ENCODE results near the gene KHSRP. TPM values are rescaled to one million over a fixed set of nuclear protein-coding genes. Genes with fewer than 3 reads are reported as not detected.

KHSRP gene
- total and polyA plus RNA-seq, 2 experiments from 2014 or later = 133 to 202 TPM

- Histone ChIP-seq H3K4me1 (ENCODE audit: insufficient read depth) (peaks cover 5% of the 10 kb centered on the region), H4K20me1 (ENCODE audit: insufficient read depth, poor library complexity, severe bottlenecking) (no peaks in the 10 kb centered on the region), H3K27ac (peak overlapping the region; percentile 67), H3K36me3 (replicated peaks; ENCODE audit: insufficient read depth, low read depth) (no peaks in the 10 kb centered on the region), H3K27me3 (no peaks in the 10 kb centered on the region), H3K79me2 (peaks cover 3% of the 10 kb centered on the region), H3K4me3 (peak overlapping the region; percentile 0), H3K9me3 (ENCODE audit: low read depth) (no peaks in the 10 kb centered on the region), H2AFZ (no peak overlapping the region), H3K9me2 (replicated peaks; ENCODE audit: insufficient read depth) (no peaks in the 10 kb centered on the region), H3K4me2 (peak overlapping the region; percentile 80)
- DNase-seq (ENCODE audit: low spot score) = no peak
- TF ChIP-seq CTCF (IDR thresholded peaks at IDR 0.05; ENCODE audit: poor library complexity) (no peak), EZH2 (IDR thresholded peaks at IDR 0.05; ENCODE audit: borderline replicate concordance) (no peak), EZH2phosphoT487 (IDR thresholded peaks at IDR 0.05; ENCODE audit: low read depth, severe bottlenecking, unreplicated experiment) (no peak)
- WGBS (ENCODE audit: low lambda C conversion rate, missing lambda C conversion rate) = 28% methylated on average over 5 of the region's 5 CpGs
These were observed 50.9 kb downstream of the KHSRP start for GRCh38 chr19:6373813-6374108.

- peak overlapping the region; percentile 99 for H3K27ac ChIP-seq
- H3K4me3 ChIP-seq = peak overlapping the region; percentile 80
- peaks cover 5% of the 10 kb centered on the region for H3K4me1 ChIP-seq (ENCODE audit: insufficient read depth)
- 0% methylated on average over 6 of the region's 53 CpGs for WGBS (ENCODE audit: low lambda C conversion rate, missing lambda C conversion rate)
- no peaks in the 10 kb centered on the region for H4K20me1 ChIP-seq (ENCODE audit: insufficient read depth, poor library complexity, severe bottlenecking)
- peak; percentile 100 for DNase-seq (ENCODE audit: low spot score)
- H3K4me2 ChIP-seq = peak overlapping the region; percentile 80
- H3K36me3 ChIP-seq (replicated peaks; ENCODE audit: insufficient read depth, low read depth) = no peaks in the 10 kb centered on the region
- H2AFZ ChIP-seq = peak overlapping the region; percentile 61
- no peak for TF ChIP-seq CTCF (IDR thresholded peaks at IDR 0.05; ENCODE audit: poor library complexity)
- TF ChIP-seq EZH2 (IDR thresholded peaks at IDR 0.05; ENCODE audit: borderline replicate concordance) = no peak
- TF ChIP-seq EZH2phosphoT487 (IDR thresholded peaks at IDR 0.05; ENCODE audit: low read depth, severe bottlenecking, unreplicated experiment) = no peak
- peaks cover 3% of the 10 kb centered on the region for H3K79me2 ChIP-seq
- no peaks in the 10 kb centered on the region for H3K9me3 ChIP-seq (ENCODE audit: low read depth)
- H3K9me2 ChIP-seq (replicated peaks; ENCODE audit: insufficient read depth) = no peaks in the 10 kb centered on the region
- H3K27me3 ChIP-seq = no peaks in the 10 kb centered on the region
These were observed 51.4 kb downstream of the KHSRP start for GRCh38 chr19:6373096-6373812.

GRCh38 chr19:6372594-6373095 is 52.0 kb downstream of the KHSRP start, which contains the start of gene ALKBH7:
Gene ALKBH7, plus strand, starts transcription at chr19:6372794. Its CDS starts 27 bp downstream, at chr19:6372821.
- no peaks in the 10 kb centered on the region for H3K9me2 ChIP-seq (replicated peaks; ENCODE audit: insufficient read depth)
- no peaks in the 10 kb centered on the region for H4K20me1 ChIP-seq (ENCODE audit: insufficient read depth, poor library complexity, severe bottlenecking)
- no peaks in the 10 kb centered on the region for H3K27me3 ChIP-seq
- H3K4me3 ChIP-seq = peak within 1 kb of the TSS; percentile 80
- H3K27ac ChIP-seq = peak within 1 kb of the TSS; percentile 99
- no peaks in the 10 kb centered on the region for H3K36me3 ChIP-seq (replicated peaks; ENCODE audit: insufficient read depth, low read depth)
- WGBS (ENCODE audit: low lambda C conversion rate, missing lambda C conversion rate) = under 1% methylated on average over 41 of the region's 47 CpGs
- TF ChIP-seq CTCF (IDR thresholded peaks at IDR 0.05; ENCODE audit: poor library complexity) (no peak), EZH2phosphoT487 (IDR thresholded peaks at IDR 0.05; ENCODE audit: low read depth, severe bottlenecking, unreplicated experiment) (no peak), EZH2 (IDR thresholded peaks at IDR 0.05; ENCODE audit: borderline replicate concordance) (no peak)
- H3K79me2 ChIP-seq = peaks cover 3% of the 10 kb centered on the region
- no peaks in the 10 kb centered on the region for H3K9me3 ChIP-seq (ENCODE audit: low read depth)
- peak within 1 kb of the TSS; percentile 72 for H2AFZ ChIP-seq
- peak within 1 kb of the TSS; percentile 80 for H3K4me2 ChIP-seq
- peaks cover 5% of the 10 kb centered on the region for H3K4me1 ChIP-seq (ENCODE audit: insufficient read depth)
- DNase-seq (ENCODE audit: low spot score) = peak; percentile 100
